Common myeloid progenitor, CD34-positive (primary cell): ENCODE data around the gene ZSCAN20.

Experiments
- CTCF ChIA-PET: fragments of 350-600 bp; sonication (Branson Sonifier 250); formaldehyde crosslinking; loops from one replicate; lab custom pipeline; 2021; ENCODE audit warnings: antibody characterized with exemption; lab: Charles Lee
- POLR2A ChIA-PET: fragments of 350-600 bp; sonication (Branson Sonifier 250); formaldehyde crosslinking; loops from one replicate; lab custom pipeline; 2021; ENCODE audit warnings: antibody characterized with exemption; lab: Charles Lee
- DNase-seq, 3 donors: peaks; one replicate each; pipeline versions ENCODE4 v3.0.0 to v3.0.0-alpha.2; 2013
- H3K27ac ChIP-seq, 2 experiments: 1 replicate in 1 of 2; 2 replicates in 1 of 2; pipeline ENCODE4 v1.7.0; 2013; ENCODE audit warnings: inconsistent platforms in 2 of 2, low read length in 2 of 2, mild to moderate bottlenecking in 2 of 2, low read depth in 1 of 2, moderate library complexity in 1 of 2; ENCODE audit not compliant: severe bottlenecking in 2 of 2, insufficient read depth in 1 of 2, poor library complexity in 1 of 2
- H3K27me3 ChIP-seq, 5 experiments: replicated peaks in 2 of 5; 1 replicate in 3 of 5; 2 replicates in 2 of 5; pipeline versions ENCODE4 v1.6.1 to v1.7.0; 2013; ENCODE audit warnings: low read length in 4 of 5, mild to moderate bottlenecking in 2 of 5, moderate library complexity in 2 of 5, inconsistent platforms in 1 of 5; ENCODE audit not compliant: insufficient read depth in 5 of 5, control insufficient read depth in 4 of 5
- H3K36me3 ChIP-seq, 4 experiments: 1 replicate in 2 of 4; 2 replicates in 2 of 4; pipeline versions ENCODE4 v1.6.1 to v1.7.0; 2013; ENCODE audit warnings: low read length in 3 of 4, control low read depth in 1 of 4, mild to moderate bottlenecking in 1 of 4; ENCODE audit not compliant: control insufficient read depth in 4 of 4, insufficient read depth in 4 of 4
- H3K4me1 ChIP-seq, 4 experiments: 1 replicate in 3 of 4; 2 replicates in 1 of 4; pipeline versions ENCODE4 v1.6.1 to v1.7.1; 2013; ENCODE audit warnings: low read length in 3 of 4, mild to moderate bottlenecking in 3 of 4, control low read depth in 1 of 4, inconsistent platforms in 1 of 4, moderate library complexity in 1 of 4; ENCODE audit not compliant: control insufficient read depth in 4 of 4, insufficient read depth in 4 of 4; ENCODE audit errors: control extremely low read depth in 1 of 4
- H3K4me3 ChIP-seq, 7 experiments: 1 replicate in 4 of 7; 2 replicates in 3 of 7; pipeline versions ENCODE4 v1.5.1 to v1.7.0; 2013; ENCODE audit warnings: mild to moderate bottlenecking in 7 of 7, low read length in 6 of 7, moderate library complexity in 6 of 7, inconsistent platforms in 2 of 7, low read depth in 2 of 7, control low read depth in 1 of 7; ENCODE audit not compliant: insufficient read depth in 4 of 7, control insufficient read depth in 1 of 7; ENCODE audit errors: extremely low read depth in 1 of 7
- H3K9me3 ChIP-seq, 5 experiments: 1 replicate in 4 of 5; 2 replicates in 1 of 5; pipeline versions ENCODE4 v1.6.1 to v1.7.1; 2013; ENCODE audit warnings: low read length in 4 of 5, mild to moderate bottlenecking in 2 of 5, inconsistent platforms in 1 of 5, low read depth in 1 of 5, moderate library complexity in 1 of 5; ENCODE audit not compliant: control insufficient read depth in 4 of 5, insufficient read depth in 2 of 5; ENCODE audit errors: control extremely low read depth in 1 of 5
- WGBS: methylation state at CpG from one replicate; pipeline ENCODE4 v1.1.5; 2013; ENCODE audit not compliant: insufficient coverage; 5-methylcytosine and 5-hydroxymethylcytosine counted together

ZSCAN20 gene

DNA sequence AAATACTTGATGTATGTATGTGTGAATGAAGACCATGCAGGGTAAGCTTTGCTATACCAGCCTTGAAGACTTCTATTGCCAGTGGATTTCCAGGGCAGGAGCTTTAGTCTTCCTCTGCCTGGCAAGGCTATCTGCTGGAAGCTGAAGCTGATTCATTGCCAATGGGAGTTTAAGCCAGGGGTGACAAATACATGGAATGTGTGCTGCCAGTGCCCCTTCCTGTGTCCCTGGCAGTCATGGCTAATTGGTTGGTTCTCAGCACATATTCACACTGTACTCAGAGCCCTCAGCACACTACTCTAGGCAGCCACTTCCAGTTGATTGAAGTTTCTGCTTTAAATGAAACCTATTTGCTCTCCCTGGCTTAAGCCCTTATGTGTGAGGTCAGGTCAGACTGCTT lies 1.5 kb downstream of the ZSCAN20 start:
- H3K4me1 ChIP-seq: peaks cover 11 to 29% (median 23%) of the 10 kb centered on the region in 4 experiments
- H3K36me3 ChIP-seq: peaks cover 0 to under 1% (median 0%) of the 10 kb centered on the region in 4 experiments
- no peaks in the 10 kb centered on the region for H3K9me3 ChIP-seq
- DNase-seq: no peak
- no peak overlapping the region for H3K27ac ChIP-seq
- POLR2A ChIA-PET: no interaction called here
- H3K4me3 ChIP-seq: no peak overlapping the region
- H3K27me3 ChIP-seq: no peaks in the 10 kb centered on the region
- CTCF ChIA-PET: interaction anchor here (1.5 kb wide), 1 partner anchor 178 kb away, joined by 4 read pairs; no protein-coding TSS in a partner anchor

DNA sequence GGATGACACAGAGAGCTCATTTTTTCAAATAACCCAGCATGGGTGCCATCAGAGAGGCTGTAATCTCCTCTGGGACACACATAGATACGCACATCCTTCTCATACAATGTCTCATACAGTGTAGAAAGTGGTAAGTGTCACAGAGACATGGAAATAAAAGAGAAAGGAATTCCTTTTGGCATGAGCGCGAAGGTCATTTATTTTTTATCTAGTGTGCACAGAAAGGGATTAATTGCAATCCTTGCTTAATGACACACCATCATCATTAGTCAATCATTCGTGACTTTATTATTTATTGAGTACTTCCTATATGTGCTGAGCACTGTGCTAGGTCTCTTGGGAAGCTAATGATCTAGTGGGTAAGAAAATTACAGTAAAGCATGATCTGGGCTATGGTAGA lies 5.0 kb downstream of the ZSCAN20 start:
- Histone ChIP-seq H3K36me3 (peaks cover 0 to 14% (median 10%) of the 10 kb centered on the region in 4 experiments), H3K9me3 (peaks cover 0 to under 1% (median 0%) of the 10 kb centered on the region in 5 experiments), H3K4me3 (no peak overlapping the region), H3K27me3 (no peaks in the 10 kb centered on the region), H3K4me1 (peaks cover 0 to 6% (median 5%) of the 10 kb centered on the region in 4 experiments), H3K27ac (no peak overlapping the region)
- DNase-seq: no peak
- ChIA-PET POLR2A (no interaction called here), CTCF (interaction anchor here (1.1 kb wide), 1 partner anchor 22 kb away, joined by 4 read pairs; no protein-coding TSS in a partner anchor)
- WGBS: no CpG with 5 or more reads among the region's 4 CpGs

DNA sequence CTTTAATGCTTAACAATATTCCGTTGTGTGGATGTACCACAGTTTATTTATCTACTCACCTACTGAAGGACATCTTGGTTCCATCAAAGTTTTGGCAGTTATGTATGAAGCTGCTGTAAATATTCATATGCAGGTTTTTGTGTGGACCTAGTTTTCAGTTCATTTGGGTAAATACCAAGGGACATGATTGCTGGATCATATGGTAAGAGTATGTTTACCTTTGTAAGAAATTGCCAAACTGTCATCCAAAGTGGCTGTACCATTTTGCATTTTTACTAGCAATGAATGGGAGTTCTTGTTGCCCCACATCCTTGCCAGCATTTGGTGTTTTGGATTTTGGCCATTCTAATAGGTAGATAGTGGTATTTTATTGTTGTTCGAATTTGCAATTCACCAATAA lies 10.0 kb downstream of the ZSCAN20 start:
- Histone ChIP-seq H3K9me3 (peaks cover 0 to 18% (median 4%) of the 10 kb centered on the region in 5 experiments), H3K4me1 (no peaks in the 10 kb centered on the region), H3K27me3 (no peaks in the 10 kb centered on the region), H3K36me3 (peaks cover 2 to 35% (median 12%) of the 10 kb centered on the region in 4 experiments), H3K4me3 (no peak overlapping the region), H3K27ac (no peak overlapping the region)
- POLR2A ChIA-PET: no interaction called here
- no CpG with 5 or more reads among the region's 2 CpGs for WGBS
- no peak for DNase-seq
- CTCF ChIA-PET: interaction anchor here (0.8 to 2.4 kb wide), 2 partner anchors 11 to 12 kb away, joined by 3 to 8 read pairs; no protein-coding TSS in a partner anchor

DNA sequence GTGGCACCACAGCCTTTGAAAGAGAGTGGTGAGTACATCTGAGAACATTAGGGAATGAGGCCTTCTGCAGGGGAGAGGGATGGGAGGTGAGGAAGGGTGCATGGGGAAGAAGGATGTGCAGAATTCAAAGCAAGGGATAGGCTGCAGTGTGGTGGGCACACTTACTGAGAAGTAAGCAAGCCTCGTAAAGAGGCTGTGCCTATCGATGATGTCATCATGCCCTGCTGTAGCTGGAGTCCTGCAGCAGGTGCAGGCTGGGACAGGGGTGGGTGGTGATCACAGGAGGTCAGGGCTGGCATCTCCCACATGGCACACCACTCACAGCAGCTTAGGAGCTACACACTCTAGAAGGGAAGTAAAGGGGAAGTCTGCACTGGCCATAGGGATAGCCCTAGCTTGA lies 16.2 kb downstream of the ZSCAN20 start:
- Histone ChIP-seq H3K4me1 (no peaks in the 10 kb centered on the region), H3K27me3 (no peaks in the 10 kb centered on the region), H3K36me3 (peaks cover 23 to 66% (median 36%) of the 10 kb centered on the region in 4 experiments), H3K27ac (no peak overlapping the region), H3K4me3 (no peak overlapping the region), H3K9me3 (peaks cover 3 to 40% (median 14%) of the 10 kb centered on the region in 5 experiments)
- ChIA-PET CTCF (no interaction called here), POLR2A (no interaction called here)
- WGBS: no CpG with 5 or more reads among the region's 2 CpGs
- no peak for DNase-seq

DNA sequence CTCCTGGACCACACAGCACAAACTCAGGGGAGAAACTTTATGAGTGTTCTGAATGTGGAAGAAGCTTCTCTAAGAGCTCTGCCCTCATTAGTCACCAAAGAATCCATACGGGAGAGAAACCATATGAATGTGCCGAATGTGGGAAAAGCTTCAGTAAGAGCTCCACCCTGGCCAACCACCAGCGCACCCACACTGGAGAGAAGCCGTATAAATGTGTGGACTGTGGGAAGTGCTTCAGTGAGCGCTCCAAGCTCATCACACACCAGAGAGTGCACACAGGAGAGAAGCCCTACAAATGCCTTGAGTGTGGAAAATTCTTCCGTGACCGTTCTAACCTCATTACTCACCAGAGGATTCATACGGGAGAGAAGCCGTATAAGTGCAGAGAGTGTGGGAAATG lies 22.5 kb downstream of the ZSCAN20 start:
- H3K36me3 ChIP-seq: peaks cover 19 to 51% (median 34%) of the 10 kb centered on the region in 4 experiments
- CTCF ChIA-PET: interaction anchor here (0.7 to 1.8 kb wide), 2 partner anchors 24 to 1588 kb away, joined by 3 to 5 read pairs; no protein-coding TSS in a partner anchor
- 100% methylated on average over 4 of the region's 9 CpGs for WGBS

DNA sequence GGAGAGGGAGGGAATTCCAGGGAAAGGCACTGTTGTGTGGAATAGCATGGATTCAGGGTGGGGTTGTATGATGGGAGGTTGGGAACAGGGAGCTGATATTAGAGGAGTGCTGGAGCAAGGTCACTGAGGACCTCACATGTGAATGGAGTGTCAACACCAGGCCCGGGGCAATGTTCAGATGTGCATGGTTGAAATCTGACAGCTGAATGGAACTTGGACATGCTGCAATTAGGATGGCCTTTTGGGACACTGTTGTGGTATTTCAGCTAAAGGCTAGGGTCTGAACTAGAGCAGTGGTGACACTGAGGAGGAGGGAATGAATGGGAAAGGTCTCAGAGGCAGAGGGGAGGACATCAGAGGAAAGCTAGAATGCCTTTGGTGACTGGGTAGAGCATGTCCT lies 25.0 kb downstream of the ZSCAN20 start:
- no peaks in the 10 kb centered on the region for H3K27me3 ChIP-seq
- no CpG with 5 or more reads among the region's 1 CpG for WGBS
- ChIA-PET POLR2A (no interaction called here), CTCF (interaction anchor here (0.9 kb wide), 1 partner anchor 29 kb away, joined by 3 read pairs; no protein-coding TSS in a partner anchor)
- no peak for DNase-seq
- H3K4me3 ChIP-seq: no peak overlapping the region
- no peaks in the 10 kb centered on the region for H3K4me1 ChIP-seq
- no peak overlapping the region for H3K27ac ChIP-seq
- H3K9me3 ChIP-seq: peaks cover 10 to 62% (median 47%) of the 10 kb centered on the region in 5 experiments
- H3K36me3 ChIP-seq: peaks cover 10 to 28% (median 18%) of the 10 kb centered on the region in 4 experiments

More for the DNA sequence above, 22.5 kb downstream of the ZSCAN20 start:
- POLR2A ChIA-PET: no interaction called here
- Histone ChIP-seq H3K27me3 (no peaks in the 10 kb centered on the region), H3K4me1 (no peaks in the 10 kb centered on the region), H3K9me3 (peaks cover 12 to 70% (median 51%) of the 10 kb centered on the region in 5 experiments), H3K4me3 (peak overlapping the region in 1 of 7 experiments; percentile 29), H3K27ac (no peak overlapping the region)
- DNase-seq: peak in 2 of 3 donors; percentile 9 to 14

DNA sequence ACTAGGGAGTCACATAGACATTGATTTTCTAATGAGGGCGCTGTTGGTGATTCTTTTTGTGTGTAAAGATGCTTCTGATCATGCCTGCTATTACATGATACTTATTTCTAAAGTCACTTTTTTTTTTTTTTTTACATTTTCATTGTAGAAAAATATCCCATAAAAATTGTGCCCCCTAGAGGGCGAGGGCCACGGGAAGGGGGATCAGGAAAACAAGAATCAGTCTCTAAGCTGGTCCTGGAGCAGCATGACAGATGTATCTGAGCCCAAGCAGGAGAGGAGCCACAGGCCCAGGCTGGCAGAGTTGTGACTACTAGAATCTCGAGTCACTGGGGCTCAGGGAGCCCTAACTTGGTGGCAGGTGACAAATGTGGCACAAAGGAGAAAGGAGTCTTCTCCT lies 28.1 kb downstream of the ZSCAN20 start:
- POLR2A ChIA-PET: no interaction called here
- no peak overlapping the region for H3K4me3 ChIP-seq
- no peak for DNase-seq
- no peaks in the 10 kb centered on the region for H3K27me3 ChIP-seq
- 80% methylated on average over 3 of the region's 4 CpGs for WGBS
- H3K27ac ChIP-seq: no peak overlapping the region
- CTCF ChIA-PET: interaction anchor here (1.4 kb wide), 1 partner anchor 30 kb away, joined by 3 read pairs; no protein-coding TSS in a partner anchor
- H3K9me3 ChIP-seq: peaks cover 0 to 32% (median 22%) of the 10 kb centered on the region in 5 experiments
- H3K4me1 ChIP-seq: no peaks in the 10 kb centered on the region
- H3K36me3 ChIP-seq: no peaks in the 10 kb centered on the region
